OCI-M2 (cell line): ENCODE results near the gene ZNF23.

Experiments
- DNase-seq: peaks from one replicate; lab custom pipeline; 2025; ENCODE audit not compliant: unreplicated experiment; lab: John Stamatoyannopoulos, UW

ZNF23 gene

GRCh38 chr16:71399801-71400563 is 62.1 kb downstream of the ZNF23 start:
- DNase-seq = no peak
